Esophagus squamous epithelium (tissue), 5 donors: Measurements from ENCODE around the gene MYCBP. TPM values are rescaled to one million over a fixed set of nuclear protein-coding genes. Genes with fewer than 3 reads are reported as not detected.

ENCODE experiments used
- DNase-seq: peaks from one replicate; lab custom pipeline; 2025; lab: John Stamatoyannopoulos, UW
- H3K27ac ChIP-seq, 4 donors: fragments of 200-600 bp; sonication (generic); one replicate each; pipeline ENCODE4 v1.5.1; 2016 to 2019; ENCODE audit warnings: mild to moderate bottlenecking in 1 of 4
- H3K27me3 ChIP-seq, 4 donors: fragments of 200-600 bp; sonication (generic); 1 replicate in 3 of 4; 2 replicates in 1 of 4; pipeline versions ENCODE4 v1.5.1 to v1.6.0; 2017 to 2021; ENCODE audit warnings: antibody characterized with exemption in 1 of 4
- H3K36me3 ChIP-seq, 3 donors: fragments of 200-600 bp; sonication (generic); one replicate each; pipeline ENCODE4 v1.5.1; 2016 to 2019
- H3K4me1 ChIP-seq, 3 donors: fragments of 200-600 bp; sonication (generic); one replicate each; pipeline ENCODE4 v1.5.1; 2017 to 2019
- H3K4me3 ChIP-seq, 4 donors: fragments of 200-600 bp; sonication (generic); 1 replicate in 3 of 4; 2 replicates in 1 of 4; pipeline ENCODE4 v1.5.1; 2016 to 2019; ENCODE audit warnings: mild to moderate bottlenecking in 2 of 4, moderate library complexity in 1 of 4
- H3K9me3 ChIP-seq, 3 donors: fragments of 200-600 bp; sonication (generic); one replicate each; pipeline ENCODE4 v1.5.1; 2016 to 2019
- CTCF ChIP-seq, 6 experiments: fragments of 450-650 bp in 4 of 6; fragments of 200-600 bp in 2 of 6; sonication (generic) in 2 of 6; IDR thresholded peaks; one replicate each; pipeline ENCODE4 v1.5.1; 2016 to 2019; ENCODE audit warnings: antibody characterized with exemption in 6 of 6, mild to moderate bottlenecking in 4 of 6, moderate library complexity in 4 of 6
- POLR2A ChIP-seq, 4 donors: fragments of 450-650 bp; IDR thresholded peaks; one replicate each; pipeline ENCODE4 v1.6.1; 2017; ENCODE audit warnings: antibody characterized with exemption in 4 of 4, mild to moderate bottlenecking in 4 of 4, moderate library complexity in 3 of 4
- WGBS, 2 donors: methylation state at CpG; one replicate each; pipeline ENCODE4 v1.1.5; 2018; 5-methylcytosine and 5-hydroxymethylcytosine counted together
- intact Hi-C: fragments of 100-400 bp; cut with DNase I; formaldehyde crosslinking; loops from one replicate; pipeline ENCODE4 v1.15.0; 2022
- total RNA-seq, 4 donors: library from RNA; depleted of rRNA; stranded (reverse); fragments of >200 nt; gene quantifications; one replicate each; pipeline ENCODE4 v1.1.0, GENCODE V29; 2016
- donor health status: DM: yes; HTN: yes; CAD: no.

MYCBP gene
- total RNA-seq, 4 donors from 2014 or later: 22.7 to 42.0 (median 26.0) TPM

- no peak for TF ChIP-seq CTCF (IDR thresholded peaks at IDR 0.05)
- TF ChIP-seq POLR2A (IDR thresholded peaks at IDR 0.05): no peak
- Histone ChIP-seq H3K27ac (no peak overlapping the region), H3K9me3 (no peaks in the 10 kb centered on the region), H3K36me3 (no peaks in the 10 kb centered on the region), H3K4me1 (no peaks in the 10 kb centered on the region), H3K4me3 (no peak overlapping the region), H3K27me3 (peaks cover 0 to 20% (median 0%) of the 10 kb centered on the region in 4 donors)
- WGBS, 2 donors: 70 to 85% methylated on average over 2 of the region's 2 CpGs
- no peak for DNase-seq
- intact Hi-C loops: no loop called here
Observed at GRCh38 chr1:38827318-38827717, 45.8 kb downstream of the MYCBP start.

GRCh38 chr1:38826886-38827285 lies 46.3 kb downstream of the MYCBP start:
- intact Hi-C loops: no loop called here
- H3K27me3 ChIP-seq: peaks cover 0 to 20% (median 0%) of the 10 kb centered on the region in 4 donors
- no peak overlapping the region for H3K4me3 ChIP-seq
- no peaks in the 10 kb centered on the region for H3K36me3 ChIP-seq
- no peaks in the 10 kb centered on the region for H3K4me1 ChIP-seq
- no peak overlapping the region for H3K27ac ChIP-seq
- no peak for DNase-seq
- TF ChIP-seq CTCF (IDR thresholded peaks at IDR 0.05) (no peak), POLR2A (IDR thresholded peaks at IDR 0.05) (no peak)
- no peaks in the 10 kb centered on the region for H3K9me3 ChIP-seq

GRCh38 chr1:38826262-38826661 lies 46.9 kb downstream of the MYCBP start:
- H3K27ac ChIP-seq: no peak overlapping the region
- 30 to 47% methylated on average over 3 of the region's 3 CpGs for WGBS, 2 donors
- no peak for DNase-seq
- TF ChIP-seq CTCF (IDR thresholded peaks at IDR 0.05) (no peak), POLR2A (IDR thresholded peaks at IDR 0.05) (no peak)
- H3K4me3 ChIP-seq: no peak overlapping the region
- peaks cover 0 to 25% (median 0%) of the 10 kb centered on the region in 4 donors for H3K27me3 ChIP-seq
- no peaks in the 10 kb centered on the region for H3K4me1 ChIP-seq
- no peaks in the 10 kb centered on the region for H3K36me3 ChIP-seq
- H3K9me3 ChIP-seq: no peaks in the 10 kb centered on the region
- intact Hi-C loops: no loop called here

- Histone ChIP-seq H3K4me1 (peaks cover 9 to 24% (median 12%) of the 10 kb centered on the region in 3 donors), H3K4me3 (no peak overlapping the region), H3K27me3 (peaks cover 0 to 68% (median 12%) of the 10 kb centered on the region in 4 donors), H3K36me3 (no peaks in the 10 kb centered on the region), H3K9me3 (no peaks in the 10 kb centered on the region), H3K27ac (no peak overlapping the region)
- intact Hi-C loops: no loop called here
- 63% methylated on average over 1 of the region's 1 CpG; no CpG with 5 or more reads in 1 of the 2 donors for WGBS, 2 donors
- DNase-seq: no peak
- TF ChIP-seq CTCF (IDR thresholded peaks at IDR 0.05): no peak
- no peak for TF ChIP-seq POLR2A (IDR thresholded peaks at IDR 0.05)
Observed at GRCh38 chr1:38820860-38821259, 52.3 kb downstream of the MYCBP start.

- no peak for DNase-seq
- Histone ChIP-seq H3K27me3 (peaks cover 0 to 75% (median 12%) of the 10 kb centered on the region in 4 donors), H3K36me3 (no peaks in the 10 kb centered on the region), H3K27ac (no peak overlapping the region), H3K4me1 (peaks cover 9 to 25% (median 12%) of the 10 kb centered on the region in 3 donors), H3K4me3 (no peak overlapping the region), H3K9me3 (no peaks in the 10 kb centered on the region)
- intact Hi-C loops: loop anchor here (5.0 kb wide), 1 partner anchor 787 kb away; no protein-coding TSS in a partner anchor
- TF ChIP-seq POLR2A (IDR thresholded peaks at IDR 0.05): no peak
- TF ChIP-seq CTCF (IDR thresholded peaks at IDR 0.05): no peak
- 63 to 86% methylated on average over 1 to 2 of the region's 2 CpGs for WGBS, 2 donors
Observed at GRCh38 chr1:38819516-38819915, 53.6 kb downstream of the MYCBP start.
